ENCODE results near the gene BORCS6. TPM values are rescaled to one million over a fixed set of nuclear protein-coding genes. Genes with fewer than 3 reads are reported as not detected.

BORCS6 gene
- total and polyA plus RNA-seq, 2 donors from 2014 or later = 8.6 to 15.4 TPM

GRCh38 chr17:8146381-8147140 is 43.4 kb downstream of the BORCS6 start:
- H3K27ac ChIP-seq (ENCODE audit: low read depth in 2 of 2, low read length in 2 of 2) = no peak overlapping the region
- no peaks in the 10 kb centered on the region for H3K9me3 ChIP-seq (ENCODE audit: control insufficient read depth in 2 of 3, insufficient read depth in 1 of 3, low read length in 3 of 3)
- no peak overlapping the region for H3K4me3 ChIP-seq (ENCODE audit: low read length in 3 of 3)
- TF ChIP-seq, protein P1, sequence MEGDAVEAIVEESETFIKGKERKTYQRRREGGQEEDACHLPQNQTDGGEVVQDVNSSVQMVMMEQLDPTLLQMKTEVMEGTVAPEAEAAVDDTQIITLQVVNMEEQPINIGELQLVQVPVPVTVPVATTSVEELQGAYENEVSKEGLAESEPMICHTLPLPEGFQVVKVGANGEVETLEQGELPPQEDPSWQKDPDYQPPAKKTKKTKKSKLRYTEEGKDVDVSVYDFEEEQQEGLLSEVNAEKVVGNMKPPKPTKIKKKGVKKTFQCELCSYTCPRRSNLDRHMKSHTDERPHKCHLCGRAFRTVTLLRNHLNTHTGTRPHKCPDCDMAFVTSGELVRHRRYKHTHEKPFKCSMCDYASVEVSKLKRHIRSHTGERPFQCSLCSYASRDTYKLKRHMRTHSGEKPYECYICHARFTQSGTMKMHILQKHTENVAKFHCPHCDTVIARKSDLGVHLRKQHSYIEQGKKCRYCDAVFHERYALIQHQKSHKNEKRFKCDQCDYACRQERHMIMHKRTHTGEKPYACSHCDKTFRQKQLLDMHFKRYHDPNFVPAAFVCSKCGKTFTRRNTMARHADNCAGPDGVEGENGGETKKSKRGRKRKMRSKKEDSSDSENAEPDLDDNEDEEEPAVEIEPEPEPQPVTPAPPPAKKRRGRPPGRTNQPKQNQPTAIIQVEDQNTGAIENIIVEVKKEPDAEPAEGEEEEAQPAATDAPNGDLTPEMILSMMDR (IDR thresholded peaks at IDR 0.05; ENCODE audit: borderline replicate concordance, extremely low read depth, insufficient read depth) = no peak
- intact Hi-C loops (cut with DNase I) = no loop called here
- FAIRE-seq = no peak
- no peaks in the 10 kb centered on the region for H3K27me3 ChIP-seq (ENCODE audit: control insufficient read depth, insufficient read depth, low read length)
- no peak overlapping the region for H3K9ac ChIP-seq (ENCODE audit: low read length in 3 of 3)
- DNase-seq = peak in 2 of 5 donors; percentile 33 to 49
- peaks cover 0 to 89% (median 69%) of the 10 kb centered on the region in 3 donors for H3K36me3 ChIP-seq (ENCODE audit: control insufficient read depth in 2 of 3, insufficient read depth in 3 of 3, low read length in 3 of 3)
- H3K4me1 ChIP-seq (ENCODE audit: control insufficient read depth in 2 of 3, insufficient read depth in 2 of 3, low read depth in 1 of 3, low read length in 3 of 3) = peaks cover 0 to 9% (median 4%) of the 10 kb centered on the region in 3 donors

GRCh38 chr17:8145811-8146210 is 44.2 kb downstream of the BORCS6 start:
- no peak for FAIRE-seq
- no peak overlapping the region for H3K27ac ChIP-seq (ENCODE audit: low read depth in 2 of 2, low read length in 2 of 2)
- no peak overlapping the region for H3K4me3 ChIP-seq (ENCODE audit: low read length in 3 of 3)
- DNase-seq = peak in 1 of 5 donors; percentile 69
- no peaks in the 10 kb centered on the region for H3K27me3 ChIP-seq (ENCODE audit: control insufficient read depth, insufficient read depth, low read length)
- H3K9ac ChIP-seq (ENCODE audit: low read length in 3 of 3) = no peak overlapping the region
- H3K4me1 ChIP-seq (ENCODE audit: control insufficient read depth in 2 of 3, insufficient read depth in 2 of 3, low read depth in 1 of 3, low read length in 3 of 3) = peaks cover 0 to 7% (median 2%) of the 10 kb centered on the region in 3 donors
- no peaks in the 10 kb centered on the region for H3K9me3 ChIP-seq (ENCODE audit: control insufficient read depth in 2 of 3, insufficient read depth in 1 of 3, low read length in 3 of 3)
- TF ChIP-seq, protein P1 (IDR thresholded peaks at IDR 0.05; ENCODE audit: borderline replicate concordance, extremely low read depth, insufficient read depth) = no peak
- intact Hi-C loops (cut with DNase I) = no loop called here
- peaks cover 0 to 95% (median 77%) of the 10 kb centered on the region in 3 donors for H3K36me3 ChIP-seq (ENCODE audit: control insufficient read depth in 2 of 3, insufficient read depth in 3 of 3, low read length in 3 of 3)

- no peak for FAIRE-seq
- Histone ChIP-seq H3K4me3 (ENCODE audit: low read length in 3 of 3) (no peak overlapping the region), H3K9me3 (ENCODE audit: control insufficient read depth in 2 of 3, insufficient read depth in 1 of 3, low read length in 3 of 3) (no peaks in the 10 kb centered on the region), H3K27ac (ENCODE audit: low read depth in 2 of 2, low read length in 2 of 2) (no peak overlapping the region), H3K36me3 (ENCODE audit: control insufficient read depth in 2 of 3, insufficient read depth in 3 of 3, low read length in 3 of 3) (peaks cover 0 to 92% (median 78%) of the 10 kb centered on the region in 3 donors), H3K27me3 (ENCODE audit: control insufficient read depth, insufficient read depth, low read length) (no peaks in the 10 kb centered on the region), H3K4me1 (ENCODE audit: control insufficient read depth in 2 of 3, insufficient read depth in 2 of 3, low read depth in 1 of 3, low read length in 3 of 3) (peaks cover 0 to 2% (median 0%) of the 10 kb centered on the region in 3 donors), H3K9ac (ENCODE audit: low read length in 3 of 3) (no peak overlapping the region)
- intact Hi-C loops (cut with DNase I) = no loop called here
- TF ChIP-seq, protein P1 (IDR thresholded peaks at IDR 0.05; ENCODE audit: borderline replicate concordance, extremely low read depth, insufficient read depth) = no peak
- peak in 2 of 5 donors; percentile 40 to 77 for DNase-seq
Observed at GRCh38 chr17:8144401-8145231, 45.4 kb downstream of the BORCS6 start.

Data from kidney (tissue), 14 donors.